ENCODE measurements around the gene GOLGA5.
"Not testable (repeated sequence)": the region's sequence is repeated elsewhere in the genome, so short reads cannot be mapped to it uniquely, and the experiment has no call there.

The GOLGA5 gene

DNA sequence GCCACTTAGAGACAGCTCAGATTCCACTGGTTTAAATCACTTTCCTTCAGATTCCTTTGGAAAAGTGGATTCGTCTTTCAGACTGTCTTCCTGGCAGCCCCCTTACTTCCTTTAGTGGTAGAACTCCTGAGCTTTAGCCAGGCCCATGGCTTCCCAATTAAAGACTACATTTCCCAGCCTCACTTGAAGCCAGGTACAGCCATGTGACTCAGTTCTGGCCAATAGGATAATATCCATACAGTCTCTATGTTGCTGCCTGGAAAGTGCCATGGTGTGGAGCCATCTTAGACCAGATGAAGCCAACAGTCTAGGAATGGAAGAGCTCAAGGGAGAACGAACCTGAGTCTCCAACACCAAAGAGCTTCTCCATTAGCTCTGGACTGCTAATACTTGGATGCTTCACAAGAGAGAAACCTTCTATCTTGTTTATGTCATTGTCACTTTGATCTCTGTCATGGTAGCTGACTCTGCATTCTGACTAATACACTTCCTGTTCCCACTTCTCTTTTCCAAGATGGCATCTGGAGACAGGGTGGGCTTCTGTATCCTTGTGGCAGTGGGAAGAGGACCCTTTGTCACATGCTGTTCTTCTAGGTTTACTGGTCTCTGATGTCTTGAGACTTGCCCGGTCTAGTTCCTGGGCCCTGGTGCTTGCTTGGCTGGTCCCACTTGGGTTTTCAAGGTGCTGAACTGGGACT lies 15.1 kb upstream of the GOLGA5 start:
- DNase-seq, result peak in 1 of 2 experiments; percentile 21

DNA sequence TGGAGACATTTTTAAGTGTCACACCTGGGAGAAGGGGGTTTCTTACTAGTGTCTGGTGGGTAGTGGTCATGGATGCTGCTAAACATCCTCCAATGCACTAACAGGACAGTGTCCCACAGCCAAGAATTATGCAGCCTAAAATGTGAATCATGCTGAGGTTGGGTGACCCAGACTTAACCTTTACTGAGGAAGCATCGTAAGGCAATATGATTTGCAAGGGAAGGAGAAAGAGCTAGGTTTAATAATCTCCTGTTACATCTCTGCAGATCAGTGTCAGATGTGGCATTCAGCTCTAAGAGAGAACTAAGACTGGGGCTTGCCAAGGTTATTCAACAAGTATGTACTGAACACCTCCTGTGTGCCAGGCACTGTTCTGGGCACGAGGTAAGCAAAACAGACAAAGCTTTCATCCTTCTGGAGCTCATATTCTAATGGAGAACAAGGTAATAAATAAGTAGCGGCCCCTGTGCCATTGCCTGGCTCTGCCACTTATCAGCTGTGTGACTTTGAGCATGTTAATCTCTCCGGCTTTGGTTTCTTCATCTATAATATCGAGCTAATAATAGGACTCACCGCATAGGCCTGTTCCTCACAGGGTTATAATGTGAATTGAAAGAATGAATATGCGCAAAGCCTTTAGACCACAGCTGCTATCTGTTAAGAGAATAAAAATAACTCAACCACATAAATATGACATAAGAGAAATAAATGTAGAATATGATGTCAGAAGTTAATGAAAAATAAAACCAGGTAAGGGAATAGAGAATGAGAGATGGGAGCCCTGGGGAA lies 13.5 kb upstream of the GOLGA5 start:
- DNase-seq, result no peak

DNA sequence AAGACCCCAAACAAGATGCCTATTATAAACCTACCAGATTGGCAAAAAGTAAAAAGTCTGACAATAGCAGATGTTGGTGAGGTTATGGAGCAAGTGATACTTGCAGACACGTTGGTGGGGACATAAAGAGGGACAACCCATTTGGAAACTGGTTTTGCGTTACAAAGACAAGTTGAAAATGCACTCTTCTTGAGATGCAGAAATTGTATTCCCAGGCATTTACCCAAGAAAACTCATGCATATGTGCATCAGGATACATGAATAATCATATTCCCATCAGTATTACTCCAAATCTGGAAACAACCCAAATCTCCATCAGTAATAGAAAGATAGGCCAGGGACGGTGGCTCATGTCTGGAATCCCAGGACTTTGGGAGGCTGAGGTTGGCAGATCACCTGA lies 12.8 kb upstream of the GOLGA5 start:
- DNase-seq, result no peak

- DNase-seq, result peak; percentile 24 to 78
Observed at GRCh38 chr14:92783813-92784431, 10.2 kb upstream of the GOLGA5 start.

DNA sequence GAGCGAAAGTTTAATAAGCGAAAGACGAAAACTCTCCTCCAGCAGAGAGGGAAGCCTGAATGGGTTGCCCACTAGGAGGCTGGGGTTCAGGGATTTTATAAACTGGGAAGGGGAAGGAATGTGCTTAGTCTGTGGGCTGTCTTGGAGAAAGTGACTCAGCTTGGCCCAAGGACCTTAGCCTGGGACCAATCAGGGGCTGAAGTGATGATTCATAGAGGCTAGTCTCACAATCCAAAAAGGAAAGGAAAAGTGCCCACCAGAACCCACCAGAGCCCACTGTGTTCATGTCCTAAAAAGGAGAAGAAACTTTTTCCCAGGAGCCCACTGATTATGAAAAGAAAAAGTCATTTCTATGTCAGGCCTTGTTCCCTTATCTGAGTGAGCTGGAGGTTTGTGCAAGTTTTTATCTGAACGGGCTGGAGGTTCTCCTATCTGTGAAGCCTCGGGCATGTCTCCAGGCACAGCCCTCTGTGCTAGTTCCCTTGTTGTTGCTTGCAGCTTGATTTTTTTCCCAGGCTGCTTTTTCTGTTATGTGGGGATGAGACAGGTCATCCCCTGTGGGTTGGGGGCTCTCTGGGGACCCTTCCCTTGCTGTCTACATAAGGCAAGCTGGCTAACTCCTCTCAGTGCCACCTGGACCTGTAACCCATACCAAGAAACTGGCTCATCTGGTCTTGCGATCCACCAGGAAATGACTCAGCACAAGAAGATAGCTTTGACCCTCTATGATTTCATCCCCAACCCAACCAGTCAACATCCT lies 8.3 kb upstream of the GOLGA5 start:
- no peak for DNase-seq

DNA sequence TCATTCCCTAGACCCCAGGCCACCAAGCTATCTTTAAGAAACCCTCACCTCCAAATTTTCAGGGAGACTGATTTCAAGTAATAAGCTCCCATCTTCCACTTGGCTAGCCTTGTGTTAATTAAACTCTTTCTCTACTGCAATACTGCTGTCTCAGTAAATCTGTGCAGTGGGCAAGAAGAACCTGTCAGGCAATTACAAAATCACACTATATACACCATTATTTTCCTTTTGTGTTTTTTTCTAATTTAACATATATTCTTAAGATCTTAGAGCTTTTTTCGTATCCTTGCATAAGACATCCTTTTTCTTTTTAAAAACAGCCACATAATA lies 7.7 kb upstream of the GOLGA5 start:
- no peak for DNase-seq

- no peak for DNase-seq
Observed at GRCh38 chr14:92787554-92787953, 6.6 kb upstream of the GOLGA5 start.

GRCh38 chr14:92789457-92790089 lies 4.5 kb upstream of the GOLGA5 start:
- no peak for DNase-seq

GRCh38 chr14:92792885-92793284 lies 1.2 kb upstream of the GOLGA5 start:
- DNase-seq, result no peak

GRCh38 chr14:92794547-92794941 lies 439 bp downstream of the GOLGA5 start:
- DNase-seq, result peak in 1 of 2 experiments; percentile 20

DNA sequence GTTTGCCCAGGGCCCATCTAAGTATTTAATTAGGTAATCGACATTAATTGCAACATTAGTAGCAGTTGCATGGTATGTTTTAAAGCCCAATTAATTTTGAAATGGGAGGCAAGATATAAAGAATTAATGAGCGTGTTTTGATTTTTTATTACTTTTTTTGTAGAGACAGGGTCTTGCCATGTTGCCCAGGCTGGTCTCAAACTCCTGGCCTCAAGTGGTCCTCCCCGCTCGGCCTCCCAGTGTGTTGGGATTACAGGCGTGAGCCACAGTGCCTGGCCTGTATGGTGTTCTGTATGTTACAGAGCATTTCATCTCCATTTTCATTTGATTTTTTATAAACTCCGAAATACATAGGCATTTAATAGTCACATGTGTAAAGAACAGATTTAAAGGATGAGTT lies 856 bp downstream of the GOLGA5 start:
- DNase-seq, result no peak

DNA sequence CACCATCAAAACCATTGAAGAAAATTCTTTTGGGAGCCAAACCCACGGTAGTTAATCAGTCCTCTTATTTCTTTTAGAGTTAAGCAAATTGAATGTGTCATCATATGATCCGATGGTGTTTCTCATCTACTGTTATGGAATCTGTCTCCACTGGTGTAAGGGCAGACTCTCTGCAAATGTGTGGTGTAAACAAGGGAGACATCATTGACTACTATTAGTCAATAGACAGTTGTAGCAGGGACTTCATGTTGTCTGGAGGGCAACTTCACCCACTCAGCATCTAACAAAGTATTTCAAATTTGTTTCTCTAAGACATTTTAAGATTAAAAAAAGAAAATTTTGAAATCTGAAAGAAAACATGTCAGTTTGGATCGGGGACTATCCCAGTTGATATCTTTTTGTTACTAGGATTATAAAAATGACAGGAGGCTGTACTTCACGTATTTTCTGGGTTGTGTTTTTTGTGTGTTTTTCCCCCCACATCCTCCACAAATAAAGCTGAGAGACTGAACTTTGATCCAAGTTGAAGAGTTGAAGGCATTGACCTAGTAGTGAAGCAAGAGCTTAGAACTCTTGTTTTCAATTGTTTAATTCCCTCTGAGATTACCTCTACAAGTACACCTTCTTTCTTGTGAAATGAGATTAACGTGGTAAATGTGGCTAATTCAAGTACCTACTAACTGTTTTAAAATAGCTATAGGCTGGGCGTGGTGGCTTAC lies 4.0 kb downstream of the GOLGA5 start:
- no peak for DNase-seq

DNA sequence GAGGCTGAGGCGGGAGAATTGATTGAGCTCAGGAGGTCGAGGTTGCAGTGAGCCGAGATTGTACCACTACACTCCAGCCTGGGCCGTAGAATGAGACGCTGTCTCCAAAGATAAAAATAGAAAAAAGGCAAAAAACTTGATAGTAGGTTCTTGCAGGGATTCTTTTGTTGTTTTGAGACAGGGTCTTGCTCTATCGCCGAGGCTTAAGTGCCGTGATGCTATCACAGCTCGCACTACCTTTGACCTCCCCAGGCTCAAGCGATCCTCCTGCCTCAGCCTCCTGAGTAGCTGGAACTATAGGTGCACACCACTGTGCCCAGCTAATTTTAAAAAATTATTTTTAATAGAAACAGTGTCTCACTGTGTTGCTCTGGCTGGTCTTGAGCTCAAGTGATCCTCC lies 4.7 kb downstream of the GOLGA5 start:
- DNase-seq, result no peak

GRCh38 chr14:92800012-92800411 lies 5.9 kb downstream of the GOLGA5 start:
- no peak for DNase-seq

DNA sequence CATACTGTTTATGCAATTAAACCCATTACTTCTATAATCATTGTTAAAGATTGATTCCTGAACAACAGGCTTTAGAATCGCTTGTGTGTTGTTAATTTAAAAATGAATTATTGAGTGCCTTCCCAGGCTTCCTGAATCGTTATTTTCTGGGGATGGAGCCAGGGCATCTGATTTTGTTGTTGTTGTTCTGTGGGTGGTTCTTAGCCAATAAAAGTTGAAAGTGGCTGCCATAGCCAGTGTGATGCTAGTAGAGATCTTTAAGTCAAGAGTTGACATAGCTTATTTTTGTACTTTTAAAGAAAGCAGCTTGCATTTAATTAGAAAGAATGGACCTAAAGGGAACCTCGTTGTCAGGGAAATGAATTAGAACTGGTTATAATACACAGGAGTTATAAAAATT lies 6.4 kb downstream of the GOLGA5 start:
- no peak for DNase-seq

DNA sequence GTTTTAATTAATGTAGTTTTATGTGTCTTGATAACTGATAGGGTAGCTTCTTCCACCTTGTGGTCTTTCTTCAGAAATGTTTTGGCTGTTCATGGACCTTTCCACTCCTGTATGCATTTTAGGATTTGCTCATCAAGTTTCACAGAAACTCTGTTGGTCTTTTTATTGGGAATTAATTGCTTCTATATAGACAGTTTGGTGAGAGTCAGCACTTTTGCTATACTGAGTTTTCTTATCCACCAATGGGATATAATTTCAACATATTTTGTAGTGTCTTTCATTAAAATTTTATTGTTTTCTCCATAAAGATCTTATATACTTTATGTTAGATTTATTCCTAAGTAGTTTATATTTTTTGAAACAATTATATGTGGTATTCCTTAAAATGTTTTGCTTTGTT lies 7.8 kb downstream of the GOLGA5 start:
- DNase-seq, result no peak

- DNase-seq, result no peak
Observed at GRCh38 chr14:92802678-92803077, 8.6 kb downstream of the GOLGA5 start.

DNA sequence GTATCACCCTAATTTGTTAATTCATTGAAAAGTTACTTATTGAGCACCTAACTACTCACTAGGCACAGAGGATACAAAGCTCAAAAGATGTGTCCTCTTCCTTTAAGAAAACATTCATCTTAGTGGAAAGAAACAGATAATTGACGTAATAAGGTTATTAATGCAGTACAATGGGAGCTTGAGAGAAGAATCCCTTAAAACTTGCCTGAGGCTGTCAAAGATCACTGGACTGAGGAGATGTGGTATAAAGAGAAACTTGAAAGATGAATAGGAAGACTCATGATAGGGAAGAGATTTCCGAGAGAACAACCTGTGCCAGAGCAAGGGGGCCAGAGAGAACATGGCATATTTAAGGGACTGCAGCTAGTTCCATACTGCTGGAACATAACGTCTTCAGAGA lies 19.1 kb downstream of the GOLGA5 start:
- no peak for DNase-seq

- no peak for DNase-seq
Observed at GRCh38 chr14:92819011-92819597, 25.0 kb downstream of the GOLGA5 start.

GRCh38 chr14:92819680-92820535 lies 25.8 kb downstream of the GOLGA5 start:
- not testable (repeated sequence) for DNase-seq

DNA sequence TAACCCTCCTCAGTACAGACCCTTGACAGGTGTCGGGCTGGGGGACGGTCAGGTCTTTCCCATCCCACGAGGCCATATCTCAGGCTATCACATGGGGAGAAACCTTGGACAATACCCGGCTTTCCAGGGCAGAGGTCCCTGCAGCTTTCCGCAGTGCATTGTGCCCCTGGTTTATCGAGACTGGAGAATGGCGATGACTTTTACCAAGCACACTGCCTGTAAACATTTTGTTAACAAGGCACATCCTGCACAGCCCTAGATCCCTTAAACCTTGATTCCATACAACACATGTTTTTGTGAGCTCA lies 26.4 kb downstream of the GOLGA5 start:
- not testable (repeated sequence) for DNase-seq

Measured in NCI-H526 (cell line).